22Rv1 (cell line): ENCODE results near the gene ACOXL.

Experiments used
- CTCF ChIP-seq: fragments of 450-650 bp; IDR thresholded peaks from 2 replicates; pipeline ENCODE4 v1.5.1; 2017; ENCODE audit warnings: mild to moderate bottlenecking
- ZFX ChIP-seq: fragments of 450-650 bp; IDR thresholded peaks from 2 replicates; pipeline ENCODE4 v1.6.1; 2017; ENCODE audit warnings: antibody characterized with exemption, borderline replicate concordance

- TF ChIP-seq CTCF = no peak
- TF ChIP-seq ZFX = no peak
Measured at GRCh38 chr2:110934948-110935347, 202.6 kb downstream of the ACOXL start.
